ENCODE results near the gene IFITM10. TPM values are rescaled to one million over a fixed set of nuclear protein-coding genes. Genes with fewer than 3 reads are reported as not detected.

IFITM10 gene
- total RNA-seq, 1 experiment from 2014 or later = not detected

DNA sequence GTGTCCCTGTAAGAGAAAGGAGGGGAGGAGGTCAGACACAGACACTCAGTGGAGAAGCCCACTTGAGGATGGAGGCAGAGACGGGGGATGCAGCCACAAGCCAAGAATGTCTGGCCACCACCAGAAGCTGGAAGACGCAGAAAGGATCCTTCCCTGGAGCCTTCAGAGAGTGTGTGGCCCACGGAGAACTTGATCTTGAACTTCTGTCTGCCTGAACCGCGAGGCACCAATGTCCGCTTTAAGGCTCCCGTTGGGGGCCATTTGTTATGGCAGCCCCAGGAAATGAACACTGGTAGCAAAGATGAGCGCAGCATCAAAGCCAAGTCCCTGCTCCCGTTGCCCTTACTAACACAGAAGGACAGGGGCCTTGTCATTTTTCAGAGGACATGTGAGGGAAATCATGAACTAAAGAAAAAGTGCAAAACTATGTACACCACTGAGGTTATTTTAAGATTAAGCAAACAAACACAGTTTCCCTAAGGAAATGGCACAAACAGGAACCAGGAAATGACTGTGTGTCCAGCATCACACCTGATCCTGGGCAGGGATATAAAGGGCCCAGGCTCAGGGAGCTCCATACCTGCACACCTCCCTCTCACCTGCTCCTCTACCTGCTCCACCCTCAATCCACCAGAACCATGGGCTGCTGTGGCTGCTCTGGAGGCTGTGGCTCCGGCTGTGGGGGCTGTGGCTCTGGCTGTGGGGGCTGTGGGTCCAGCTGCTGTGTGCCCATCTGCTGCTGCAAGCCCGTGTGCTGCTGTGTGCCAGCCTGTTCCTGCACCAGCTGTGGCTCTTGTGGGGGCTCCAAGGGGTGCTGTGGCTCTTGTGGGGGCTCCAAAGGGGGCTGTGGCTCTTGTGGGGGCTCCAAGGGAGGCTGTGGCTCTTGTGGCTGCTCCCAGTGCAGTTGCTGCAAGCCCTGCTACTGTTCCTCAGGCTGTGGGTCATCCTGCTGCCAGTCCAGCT lies 53.5 kb downstream of the IFITM10 start, which contains the start of gene KRTAP5-6:
Gene KRTAP5-6, plus strand, starts transcription at position 588 of the 963 bp plus-strand sequence. Its CDS starts 51 bp downstream, at position 639.
- CTCF ChIA-PET = no interaction called here
- no peak for DNase-seq (ENCODE audit: low spot score)
- POLR2A ChIA-PET (ENCODE audit: low non-redundant PET) = no interaction called here
- no peak for TF ChIP-seq EZH2 (IDR thresholded peaks at IDR 0.05; ENCODE audit: borderline replicate concordance, low read depth, low read length, poor library complexity, severe bottlenecking)
- TF ChIP-seq, protein P1, sequence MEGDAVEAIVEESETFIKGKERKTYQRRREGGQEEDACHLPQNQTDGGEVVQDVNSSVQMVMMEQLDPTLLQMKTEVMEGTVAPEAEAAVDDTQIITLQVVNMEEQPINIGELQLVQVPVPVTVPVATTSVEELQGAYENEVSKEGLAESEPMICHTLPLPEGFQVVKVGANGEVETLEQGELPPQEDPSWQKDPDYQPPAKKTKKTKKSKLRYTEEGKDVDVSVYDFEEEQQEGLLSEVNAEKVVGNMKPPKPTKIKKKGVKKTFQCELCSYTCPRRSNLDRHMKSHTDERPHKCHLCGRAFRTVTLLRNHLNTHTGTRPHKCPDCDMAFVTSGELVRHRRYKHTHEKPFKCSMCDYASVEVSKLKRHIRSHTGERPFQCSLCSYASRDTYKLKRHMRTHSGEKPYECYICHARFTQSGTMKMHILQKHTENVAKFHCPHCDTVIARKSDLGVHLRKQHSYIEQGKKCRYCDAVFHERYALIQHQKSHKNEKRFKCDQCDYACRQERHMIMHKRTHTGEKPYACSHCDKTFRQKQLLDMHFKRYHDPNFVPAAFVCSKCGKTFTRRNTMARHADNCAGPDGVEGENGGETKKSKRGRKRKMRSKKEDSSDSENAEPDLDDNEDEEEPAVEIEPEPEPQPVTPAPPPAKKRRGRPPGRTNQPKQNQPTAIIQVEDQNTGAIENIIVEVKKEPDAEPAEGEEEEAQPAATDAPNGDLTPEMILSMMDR (conservative IDR thresholded peaks at IDR 0.05; ENCODE audit: low read depth, low read length) = no peak
- H3K27ac ChIP-seq (ENCODE audit: low read depth, low read length, poor library complexity, severe bottlenecking) = no peak within 1 kb of the TSS
- H3K4me3 ChIP-seq (ENCODE audit: low read depth, low read length, poor library complexity, severe bottlenecking) = no peak within 1 kb of the TSS
- intact Hi-C loops (cut with micrococcal nuclease; ENCODE audit: unreplicated experiment) = no loop called here
- H3K36me3 ChIP-seq (ENCODE audit: insufficient read depth, low read length, poor library complexity, severe bottlenecking) = no peaks in the 10 kb centered on the region
- H3K27me3 ChIP-seq (replicated peaks; ENCODE audit: insufficient read depth, low read depth, low read length, poor library complexity) = no peaks in the 10 kb centered on the region
- BruUV-seq (replicated peaks) = no TSS peak
- no peaks in the 10 kb centered on the region for H3K9me3 ChIP-seq (ENCODE audit: low read depth, low read length, poor library complexity, severe bottlenecking)
- no peaks in the 10 kb centered on the region for H3K4me1 ChIP-seq (ENCODE audit: insufficient read depth, low read length, poor library complexity, severe bottlenecking)

DNA sequence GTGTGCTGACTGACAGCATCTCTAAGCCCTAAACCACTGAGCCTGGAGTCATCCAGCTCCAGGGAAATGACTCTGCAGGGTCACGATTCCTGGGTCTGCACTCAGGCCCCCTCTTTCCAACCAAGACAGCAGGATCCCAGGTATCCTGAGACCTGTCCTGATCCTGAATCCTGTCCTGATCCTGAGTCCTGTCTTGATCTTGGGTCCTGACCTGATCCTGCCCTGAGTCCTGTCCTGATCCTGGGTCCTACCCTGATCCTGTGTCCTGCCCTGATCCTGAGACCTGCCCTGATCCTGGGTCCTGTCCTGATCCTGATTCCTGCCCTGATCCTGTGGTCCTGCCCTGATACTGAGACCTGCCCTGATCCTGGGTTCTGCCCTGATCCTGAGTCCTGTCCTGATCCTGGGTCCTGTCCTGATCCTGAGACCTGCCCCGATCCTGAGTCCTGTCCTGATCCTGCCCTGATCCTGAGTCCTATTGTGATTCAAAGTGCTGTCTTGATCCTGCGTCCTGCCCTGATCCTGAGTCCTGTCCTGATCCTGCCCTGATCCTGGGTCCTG lies 54.8 kb downstream of the IFITM10 start:
- intact Hi-C loops (cut with micrococcal nuclease; ENCODE audit: unreplicated experiment) = loop anchor here (2.0 kb wide), 1 partner anchor 455 kb away; no protein-coding TSS in a partner anchor
- H3K27ac ChIP-seq (ENCODE audit: low read depth, low read length, poor library complexity, severe bottlenecking) = no peak overlapping the region
- no peak overlapping the region for H3K4me3 ChIP-seq (ENCODE audit: low read depth, low read length, poor library complexity, severe bottlenecking)
- DNase-seq (ENCODE audit: low spot score) = no peak
- TF ChIP-seq, protein P1 (conservative IDR thresholded peaks at IDR 0.05; ENCODE audit: low read depth, low read length) = no peak
- no peak for TF ChIP-seq EZH2 (IDR thresholded peaks at IDR 0.05; ENCODE audit: borderline replicate concordance, low read depth, low read length, poor library complexity, severe bottlenecking)
- no peaks in the 10 kb centered on the region for H3K9me3 ChIP-seq (ENCODE audit: low read depth, low read length, poor library complexity, severe bottlenecking)
- H3K36me3 ChIP-seq (ENCODE audit: insufficient read depth, low read length, poor library complexity, severe bottlenecking) = no peaks in the 10 kb centered on the region
- no peaks in the 10 kb centered on the region for H3K4me1 ChIP-seq (ENCODE audit: insufficient read depth, low read length, poor library complexity, severe bottlenecking)
- ChIA-PET CTCF (no interaction called here), POLR2A (ENCODE audit: low non-redundant PET) (interaction anchor here (0.6 kb wide), 1 partner anchor 328 kb away, joined by 3 read pairs; no protein-coding TSS in a partner anchor)
- H3K27me3 ChIP-seq (replicated peaks; ENCODE audit: insufficient read depth, low read depth, low read length, poor library complexity) = no peaks in the 10 kb centered on the region
- no TSS peak for BruUV-seq (replicated peaks)

DNA sequence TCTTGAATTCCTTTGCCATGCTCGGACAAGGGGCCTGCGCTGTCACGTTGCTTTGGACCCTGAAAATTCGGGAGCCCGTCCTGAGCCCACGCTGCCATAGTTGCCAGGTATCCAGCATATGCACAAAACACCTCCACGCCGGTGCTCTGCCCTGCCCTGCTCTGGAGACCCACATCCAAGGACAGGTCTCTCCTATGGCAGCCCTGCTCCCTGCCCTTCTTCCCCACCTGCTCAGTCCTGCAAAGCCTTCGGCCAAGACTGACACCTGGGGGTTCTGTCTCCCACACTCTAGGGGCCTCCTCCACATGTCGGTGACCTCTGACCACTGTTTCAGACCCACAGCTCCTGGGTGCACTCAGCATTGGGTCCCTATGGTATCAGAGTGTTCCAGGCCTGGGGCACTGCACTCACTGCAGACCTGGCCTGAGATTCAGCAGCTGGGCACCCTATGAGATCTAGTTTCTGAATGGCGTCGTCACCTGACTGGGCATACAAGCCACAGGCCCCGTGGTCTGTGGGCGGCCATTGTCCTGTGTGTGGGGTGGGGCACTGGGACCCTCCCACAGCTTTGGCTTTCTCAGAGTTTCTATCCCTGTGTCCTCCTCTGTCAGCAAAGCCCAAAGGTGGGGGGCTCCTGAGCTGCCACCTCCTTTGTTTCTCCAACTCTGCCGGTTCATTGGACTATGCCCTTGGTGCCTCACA lies 55.4 kb downstream of the IFITM10 start:
- no peak for TF ChIP-seq EZH2 (IDR thresholded peaks at IDR 0.05; ENCODE audit: borderline replicate concordance, low read depth, low read length, poor library complexity, severe bottlenecking)
- TF ChIP-seq, protein P1 (conservative IDR thresholded peaks at IDR 0.05; ENCODE audit: low read depth, low read length) = no peak
- ChIA-PET CTCF (interaction anchor here (2.0 kb wide), 1 partner anchor 138 kb away, joined by 101 read pairs; no protein-coding TSS in a partner anchor), POLR2A (ENCODE audit: low non-redundant PET) (interaction anchor here (0.6 kb wide), 1 partner anchor 329 kb away, joined by 3 read pairs; no protein-coding TSS in a partner anchor)
- Histone ChIP-seq H3K27me3 (replicated peaks; ENCODE audit: insufficient read depth, low read depth, low read length, poor library complexity) (no peaks in the 10 kb centered on the region), H3K4me1 (ENCODE audit: insufficient read depth, low read length, poor library complexity, severe bottlenecking) (no peaks in the 10 kb centered on the region), H3K36me3 (ENCODE audit: insufficient read depth, low read length, poor library complexity, severe bottlenecking) (no peaks in the 10 kb centered on the region), H3K27ac (ENCODE audit: low read depth, low read length, poor library complexity, severe bottlenecking) (no peak overlapping the region), H3K9me3 (ENCODE audit: low read depth, low read length, poor library complexity, severe bottlenecking) (no peaks in the 10 kb centered on the region), H3K4me3 (ENCODE audit: low read depth, low read length, poor library complexity, severe bottlenecking) (no peak overlapping the region)
- DNase-seq (ENCODE audit: low spot score) = no peak
- intact Hi-C loops (cut with micrococcal nuclease; ENCODE audit: unreplicated experiment) = loop anchor here (2.0 kb wide), 1 partner anchor 456 kb away; no protein-coding TSS in a partner anchor
- no TSS peak for BruUV-seq (replicated peaks)

Measured in A673 (cell line).